Measurements from ENCODE around the gene VPS13A. TPM values are rescaled to one million over a fixed set of nuclear protein-coding genes. Genes with fewer than 3 reads are reported as not detected.
A peak's percentile ranks its signal among the peaks of the same experiment; 100 is the strongest.

Gene VPS13A
- 18.1 and 18.4 TPM in 2 replicates for polyA plus RNA-seq (2013)

- peak within 1 kb of the TSS; percentile 77 for H4K12ac ChIP-seq (ENCODE audit: low read depth, low read length)
- peaks cover 10% of the 10 kb centered on the region for H3K79me1 ChIP-seq (ENCODE audit: low read length)
- H4K91ac ChIP-seq (ENCODE audit: low read depth, low read length) = peak within 1 kb of the TSS; percentile 61
- H3K9me3 ChIP-seq (ENCODE audit: insufficient read depth, low read depth, low read length) = no peaks in the 10 kb centered on the region
- no peaks in the 10 kb centered on the region for H3K27me3 ChIP-seq (ENCODE audit: insufficient read depth, low read length)
- peaks cover 11% of the 10 kb centered on the region for H3K79me2 ChIP-seq (ENCODE audit: control insufficient read depth, insufficient read depth, low read length, poor library complexity)
- WGBS (ENCODE audit: extremely low coverage, insufficient coverage, insufficient read length) = no CpG with 5 or more reads among the region's 89 CpGs
- no peak within 1 kb of the TSS for H3K23ac ChIP-seq (ENCODE audit: low read length)
- H3K14ac ChIP-seq (ENCODE audit: low read length) = peak within 1 kb of the TSS; percentile 85
- H3K18ac ChIP-seq (ENCODE audit: low read length) = peak within 1 kb of the TSS; percentile 77
- H3K9ac ChIP-seq (ENCODE audit: low read length) = peak within 1 kb of the TSS; percentile 67
- no peaks in the 10 kb centered on the region for H3K36me3 ChIP-seq (ENCODE audit: control insufficient read depth in 1 of 2, insufficient read depth in 2 of 2, low read length in 2 of 2)
- H4K8ac ChIP-seq (ENCODE audit: low read depth, low read length) = peak within 1 kb of the TSS; percentile 64
- peak within 1 kb of the TSS; percentile 48 for H2BK120ac ChIP-seq (ENCODE audit: insufficient read depth, low read length, poor library complexity)
- H3K27ac ChIP-seq (ENCODE audit: low read depth, low read length) = peak within 1 kb of the TSS; percentile 61
- H2BK12ac ChIP-seq (ENCODE audit: low read length) = peak within 1 kb of the TSS; percentile 1
- peak; percentile 93 to 95 for DNase-seq
- peak within 1 kb of the TSS; percentile 50 for H2BK5ac ChIP-seq (ENCODE audit: low read depth, low read length, poor library complexity)
- H2AK5ac ChIP-seq (ENCODE audit: low read length) = peak within 1 kb of the TSS; percentile 59
- H3K4ac ChIP-seq (ENCODE audit: low read depth, low read length) = peak within 1 kb of the TSS; percentile 34
- H2AFZ ChIP-seq (ENCODE audit: insufficient read depth, low read length, poor library complexity) = peak within 1 kb of the TSS; percentile 87
- peak within 1 kb of the TSS; percentile 95 for H3K4me2 ChIP-seq (ENCODE audit: low read length)
- no peaks in the 10 kb centered on the region for H3K4me1 ChIP-seq (ENCODE audit: control insufficient read depth in 1 of 2, insufficient read depth in 2 of 2, low read length in 2 of 2)
- H3K4me3 ChIP-seq (ENCODE audit: low read depth, low read length) = peak within 1 kb of the TSS; percentile 95
Measured at GRCh38 chr9:77177143-77177893, at the start of gene VPS13A. Gene VPS13A (plus strand): TSS chr9:77177534. CDS start chr9:77177705, 171 bp downstream.

GRCh38 chr9:77128125-77128789 lies 49.1 kb upstream of the VPS13A start:
- H2AK5ac ChIP-seq (ENCODE audit: low read length) = no peak overlapping the region
- H2BK120ac ChIP-seq (ENCODE audit: insufficient read depth, low read length, poor library complexity) = no peak overlapping the region
- H3K4me3 ChIP-seq (ENCODE audit: low read depth, low read length) = no peak overlapping the region
- no peaks in the 10 kb centered on the region for H3K27me3 ChIP-seq (ENCODE audit: insufficient read depth, low read length)
- H2BK12ac ChIP-seq (ENCODE audit: low read length) = no peak overlapping the region
- H4K91ac ChIP-seq (ENCODE audit: low read depth, low read length) = no peak overlapping the region
- H3K4me2 ChIP-seq (ENCODE audit: low read length) = no peak overlapping the region
- H3K36me3 ChIP-seq (ENCODE audit: control insufficient read depth in 1 of 2, insufficient read depth in 2 of 2, low read length in 2 of 2) = no peaks in the 10 kb centered on the region
- H4K12ac ChIP-seq (ENCODE audit: low read depth, low read length) = no peak overlapping the region
- no peak overlapping the region for H2BK5ac ChIP-seq (ENCODE audit: low read depth, low read length, poor library complexity)
- DNase-seq = no peak
- H3K79me2 ChIP-seq (ENCODE audit: control insufficient read depth, insufficient read depth, low read length, poor library complexity) = no peaks in the 10 kb centered on the region
- H3K4ac ChIP-seq (ENCODE audit: low read depth, low read length) = no peak overlapping the region
- H3K23ac ChIP-seq (ENCODE audit: low read length) = no peak overlapping the region
- no peak overlapping the region for H3K27ac ChIP-seq (ENCODE audit: low read depth, low read length)
- H2AFZ ChIP-seq (ENCODE audit: insufficient read depth, low read length, poor library complexity) = no peak overlapping the region
- H3K9me3 ChIP-seq (ENCODE audit: insufficient read depth, low read depth, low read length) = no peaks in the 10 kb centered on the region
- H3K4me1 ChIP-seq (ENCODE audit: control insufficient read depth in 1 of 2, insufficient read depth in 2 of 2, low read length in 2 of 2) = no peaks in the 10 kb centered on the region
- no CpG with 5 or more reads among the region's 1 CpG for WGBS (ENCODE audit: extremely low coverage, insufficient coverage, insufficient read length)
- H3K14ac ChIP-seq (ENCODE audit: low read length) = no peak overlapping the region
- no peak overlapping the region for H4K8ac ChIP-seq (ENCODE audit: low read depth, low read length)
- no peak overlapping the region for H3K18ac ChIP-seq (ENCODE audit: low read length)
- no peak overlapping the region for H3K9ac ChIP-seq (ENCODE audit: low read length)
- no peaks in the 10 kb centered on the region for H3K79me1 ChIP-seq (ENCODE audit: low read length)

GRCh38 chr9:77131399-77131798 lies 45.9 kb upstream of the VPS13A start:
- Histone ChIP-seq H3K79me1 (ENCODE audit: low read length) (no peaks in the 10 kb centered on the region), H3K27ac (ENCODE audit: low read depth, low read length) (no peak overlapping the region), H3K4ac (ENCODE audit: low read depth, low read length) (no peak overlapping the region), H2BK12ac (ENCODE audit: low read length) (no peak overlapping the region), H3K79me2 (ENCODE audit: control insufficient read depth, insufficient read depth, low read length, poor library complexity) (no peaks in the 10 kb centered on the region), H4K12ac (ENCODE audit: low read depth, low read length) (no peak overlapping the region), H3K9ac (ENCODE audit: low read length) (no peak overlapping the region), H3K4me3 (ENCODE audit: low read depth, low read length) (no peak overlapping the region), H3K27me3 (ENCODE audit: insufficient read depth, low read length) (no peaks in the 10 kb centered on the region), H2BK5ac (ENCODE audit: low read depth, low read length, poor library complexity) (no peak overlapping the region), H3K4me1 (ENCODE audit: control insufficient read depth in 1 of 2, insufficient read depth in 2 of 2, low read length in 2 of 2) (no peaks in the 10 kb centered on the region), H3K23ac (ENCODE audit: low read length) (no peak overlapping the region), H2BK120ac (ENCODE audit: insufficient read depth, low read length, poor library complexity) (no peak overlapping the region), H2AFZ (ENCODE audit: insufficient read depth, low read length, poor library complexity) (no peak overlapping the region), H3K14ac (ENCODE audit: low read length) (no peak overlapping the region), H3K36me3 (ENCODE audit: control insufficient read depth in 1 of 2, insufficient read depth in 2 of 2, low read length in 2 of 2) (no peaks in the 10 kb centered on the region), H2AK5ac (ENCODE audit: low read length) (no peak overlapping the region), H3K9me3 (ENCODE audit: insufficient read depth, low read depth, low read length) (no peaks in the 10 kb centered on the region), H4K8ac (ENCODE audit: low read depth, low read length) (no peak overlapping the region), H3K4me2 (ENCODE audit: low read length) (no peak overlapping the region), H3K18ac (ENCODE audit: low read length) (no peak overlapping the region), H4K91ac (ENCODE audit: low read depth, low read length) (no peak overlapping the region)
- no CpG with 5 or more reads among the region's 5 CpGs for WGBS (ENCODE audit: extremely low coverage, insufficient coverage, insufficient read length)
- no peak for DNase-seq

DNA sequence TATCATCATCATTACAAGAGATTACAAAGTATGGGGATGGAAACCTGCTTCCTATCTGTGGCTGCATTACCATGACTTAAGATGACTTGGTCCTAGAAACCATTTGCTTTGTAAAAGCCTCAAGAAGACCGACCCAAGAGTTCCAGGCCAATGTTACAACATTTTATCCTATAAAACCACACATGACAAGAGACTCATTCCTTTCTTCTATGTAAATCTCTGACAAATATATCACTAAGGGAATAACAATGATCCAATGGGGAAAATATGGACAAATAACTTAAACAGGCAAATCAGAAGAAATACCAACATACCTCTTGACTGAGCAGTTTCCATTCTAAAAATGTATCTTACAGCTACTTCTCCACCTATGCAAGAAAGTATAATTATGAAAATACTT lies 44.3 kb upstream of the VPS13A start:
- Histone ChIP-seq H3K9me3 (ENCODE audit: insufficient read depth, low read depth, low read length) (no peaks in the 10 kb centered on the region), H3K4me2 (ENCODE audit: low read length) (no peak overlapping the region), H2AK5ac (ENCODE audit: low read length) (no peak overlapping the region), H3K4ac (ENCODE audit: low read depth, low read length) (no peak overlapping the region), H2BK12ac (ENCODE audit: low read length) (no peak overlapping the region), H3K27me3 (ENCODE audit: insufficient read depth, low read length) (no peaks in the 10 kb centered on the region), H2AFZ (ENCODE audit: insufficient read depth, low read length, poor library complexity) (no peak overlapping the region), H2BK5ac (ENCODE audit: low read depth, low read length, poor library complexity) (no peak overlapping the region), H3K36me3 (ENCODE audit: control insufficient read depth in 1 of 2, insufficient read depth in 2 of 2, low read length in 2 of 2) (no peaks in the 10 kb centered on the region), H2BK120ac (ENCODE audit: insufficient read depth, low read length, poor library complexity) (no peak overlapping the region), H3K23ac (ENCODE audit: low read length) (no peak overlapping the region), H4K8ac (ENCODE audit: low read depth, low read length) (no peak overlapping the region), H3K79me1 (ENCODE audit: low read length) (no peaks in the 10 kb centered on the region), H3K9ac (ENCODE audit: low read length) (no peak overlapping the region), H3K4me1 (ENCODE audit: control insufficient read depth in 1 of 2, insufficient read depth in 2 of 2, low read length in 2 of 2) (no peaks in the 10 kb centered on the region), H4K12ac (ENCODE audit: low read depth, low read length) (no peak overlapping the region), H3K27ac (ENCODE audit: low read depth, low read length) (no peak overlapping the region), H4K91ac (ENCODE audit: low read depth, low read length) (no peak overlapping the region), H3K18ac (ENCODE audit: low read length) (no peak overlapping the region), H3K4me3 (ENCODE audit: low read depth, low read length) (no peak overlapping the region), H3K79me2 (ENCODE audit: control insufficient read depth, insufficient read depth, low read length, poor library complexity) (no peaks in the 10 kb centered on the region), H3K14ac (ENCODE audit: low read length) (no peak overlapping the region)
- peak; percentile 13 to 67 for DNase-seq
- no CpG with 5 or more reads among the region's 1 CpG for WGBS (ENCODE audit: extremely low coverage, insufficient coverage, insufficient read length)

All from trophoblast cell (in vitro differentiated cells and primary cell).